Activated CD4-positive, alpha-beta T cell treated with anti-CD3 and anti-CD28 coated beads for 36 hours (primary cell): ENCODE results near the gene SUPT3H. TPM values are rescaled to one million over a fixed set of nuclear protein-coding genes. Genes with fewer than 3 reads are reported as not detected.

ENCODE experiments used
- ATAC-seq: fragments of 200-7000 bp; cut with Tn5 transposase; one replicate; pipeline ENCODE4 v1.10.0; 2021; ENCODE audit warnings: mild to moderate bottlenecking, moderate library complexity
- CTCF ChIA-PET: fragments of 350-600 bp; sonication (Branson Sonifier 250); formaldehyde crosslinking; loops from one replicate; lab custom pipeline; 2021; ENCODE audit warnings: antibody characterized with exemption; lab: Charles Lee
- POLR2A ChIA-PET: fragments of 350-600 bp; sonication (Branson Sonifier 250); formaldehyde crosslinking; loops from one replicate; lab custom pipeline; 2021; ENCODE audit warnings: antibody characterized with exemption, inconsistent platforms; lab: Charles Lee
- DNase-seq: peaks from one replicate; pipeline ENCODE4 v3.0.0-alpha.2; 2020
- H3K27ac Mint-ChIP-seq: one replicate; pipeline ENCODE4 v1.8.0; 2021; ENCODE audit warnings: mixed read lengths
- H3K27me3 Mint-ChIP-seq: one replicate; pipeline ENCODE4 v1.8.0; 2021; ENCODE audit warnings: mixed read lengths
- H3K36me3 Mint-ChIP-seq: one replicate; pipeline ENCODE4 v1.8.0; 2021; ENCODE audit warnings: low read depth, mixed read lengths
- H3K4me1 Mint-ChIP-seq: one replicate; pipeline ENCODE4 v1.8.0; 2021; ENCODE audit warnings: mixed read lengths
- H3K4me3 Mint-ChIP-seq: one replicate; pipeline ENCODE4 v1.8.0; 2021; ENCODE audit warnings: mild to moderate bottlenecking, moderate library complexity, mixed read lengths
- H3K9me3 Mint-ChIP-seq: one replicate; pipeline ENCODE4 v1.8.0; 2021; ENCODE audit warnings: low read depth, mixed read lengths
- intact Hi-C, 2 experiments: fragments of 100-400 bp; cut with DNase I in 1 of 2; cut with micrococcal nuclease in 1 of 2; formaldehyde crosslinking; loops; one replicate each; pipeline versions ENCODE4 v1.14.2 to v1.15.1; 2022 to 2024; cut with DNase I, micrococcal nuclease
- total RNA-seq, 2 experiments: library from RNA; stranded (reverse); gene quantifications; one replicate each; pipeline ENCODE4 v1.2.3, GENCODE V29; 2021

Gene SUPT3H
- total RNA-seq, 2 experiments from 2014 or later: 15.5 TPM

GRCh38 chr6:44969446-44970185 lies 408.1 kb downstream of the SUPT3H start:
- H3K4me1 Mint-ChIP-seq: peaks cover 21% of the 10 kb centered on the region
- ATAC-seq (no peak), DNase-seq (no peak)
- no peak overlapping the region for H3K4me3 Mint-ChIP-seq
- intact Hi-C loops: no loop called here
- H3K27me3 Mint-ChIP-seq: no peaks in the 10 kb centered on the region
- POLR2A ChIA-PET: interaction anchor here (1.0 kb wide), 1 partner anchor 408 kb away, joined by 3 read pairs; the partner anchor contains the start of gene SUPT3H
- peaks cover 13% of the 10 kb centered on the region for H3K36me3 Mint-ChIP-seq
- peaks cover 17% of the 10 kb centered on the region for H3K9me3 Mint-ChIP-seq
- CTCF ChIA-PET: no interaction called here
- H3K27ac Mint-ChIP-seq: no peak overlapping the region

GRCh38 chr6:44967481-44967880 lies 410.3 kb downstream of the SUPT3H start:
- intact Hi-C loops: no loop called here
- ChIA-PET POLR2A (no interaction called here), CTCF (no interaction called here)
- Mint-ChIP-seq H3K27me3 (no peaks in the 10 kb centered on the region), H3K36me3 (peaks cover 2% of the 10 kb centered on the region), H3K4me3 (no peak overlapping the region), H3K27ac (no peak overlapping the region), H3K4me1 (peaks cover 15% of the 10 kb centered on the region), H3K9me3 (peaks cover 2% of the 10 kb centered on the region)
- DNase-seq (no peak), ATAC-seq (no peak)

DNA sequence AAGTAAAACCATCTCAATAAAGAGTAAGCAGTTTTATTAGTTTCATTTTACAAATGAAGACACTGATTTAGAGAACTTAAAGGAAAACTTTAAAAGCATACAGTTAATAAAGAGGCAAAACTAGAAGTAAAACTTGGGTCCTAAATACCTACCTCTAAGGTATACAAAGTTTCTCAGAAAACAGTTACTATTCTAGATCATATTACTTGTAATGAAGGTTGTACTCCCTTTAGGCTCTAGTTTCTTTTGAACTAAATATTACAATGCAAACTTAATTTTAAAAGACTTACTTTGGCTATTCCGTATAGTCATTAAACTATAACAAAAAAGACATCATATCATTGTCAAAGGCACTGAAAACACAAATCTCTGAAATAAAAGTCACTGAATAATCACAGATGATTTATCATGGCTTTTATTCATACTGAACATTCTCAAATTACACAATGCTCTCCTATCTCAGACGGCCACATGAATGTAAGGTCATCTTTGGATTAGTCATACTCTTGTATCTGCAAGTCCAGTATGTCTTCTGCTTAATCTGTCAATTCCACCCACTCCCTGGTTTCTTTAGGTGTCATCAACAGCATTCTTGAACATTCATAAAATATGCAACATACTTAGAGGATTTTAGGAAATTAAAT lies 411.2 kb downstream of the SUPT3H start:
- H3K4me3 Mint-ChIP-seq: no peak overlapping the region
- H3K27ac Mint-ChIP-seq: no peak overlapping the region
- intact Hi-C loops: no loop called here
- H3K9me3 Mint-ChIP-seq: no peaks in the 10 kb centered on the region
- DNase-seq (no peak), ATAC-seq (no peak)
- no peaks in the 10 kb centered on the region for H3K27me3 Mint-ChIP-seq
- peaks cover 23% of the 10 kb centered on the region for H3K4me1 Mint-ChIP-seq
- ChIA-PET POLR2A (no interaction called here), CTCF (no interaction called here)
- no peaks in the 10 kb centered on the region for H3K36me3 Mint-ChIP-seq

DNA sequence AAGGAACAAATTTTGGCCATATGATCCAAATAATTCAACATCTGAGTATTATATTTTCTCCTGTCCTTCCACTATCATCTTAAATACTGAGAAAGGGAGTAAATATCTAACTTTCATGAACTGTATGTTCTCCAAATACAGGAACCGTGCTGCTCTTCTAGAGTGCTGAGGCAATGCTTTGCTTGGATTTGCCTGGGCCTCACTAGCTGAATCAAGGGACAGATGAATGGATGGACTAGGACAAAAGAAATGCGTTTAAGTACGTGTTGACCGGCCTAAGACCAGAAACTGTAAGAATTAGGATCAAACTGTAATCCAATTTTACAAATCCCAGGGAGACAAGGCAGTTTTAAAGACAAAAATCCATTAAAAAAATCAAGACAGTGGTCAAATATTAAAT lies 412.0 kb downstream of the SUPT3H start:
- ChIA-PET POLR2A (no interaction called here), CTCF (no interaction called here)
- ATAC-seq (no peak), DNase-seq (no peak)
- H3K9me3 Mint-ChIP-seq: no peaks in the 10 kb centered on the region
- intact Hi-C loops: no loop called here
- H3K27ac Mint-ChIP-seq: no peak overlapping the region
- no peaks in the 10 kb centered on the region for H3K36me3 Mint-ChIP-seq
- no peak overlapping the region for H3K4me3 Mint-ChIP-seq
- peaks cover 26% of the 10 kb centered on the region for H3K4me1 Mint-ChIP-seq
- H3K27me3 Mint-ChIP-seq: no peaks in the 10 kb centered on the region

DNA sequence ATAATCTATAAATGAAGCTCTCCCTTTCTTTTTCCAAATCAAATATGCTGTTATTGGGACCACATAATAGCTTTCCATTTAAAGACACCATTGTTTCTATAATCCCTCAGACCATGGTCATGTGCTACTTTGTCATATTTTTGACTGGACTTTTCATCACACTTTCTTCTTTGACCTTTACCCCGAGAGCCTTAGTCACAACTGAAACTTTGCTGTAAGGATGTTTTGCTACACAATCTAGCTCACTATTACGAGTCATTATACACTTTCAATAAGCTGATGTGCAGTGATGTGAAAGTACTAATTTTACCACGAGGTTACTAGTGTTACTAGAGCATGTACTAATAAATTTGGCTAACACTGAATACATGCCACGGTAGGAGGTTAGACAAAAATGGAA lies 416.8 kb downstream of the SUPT3H start:
- DNase-seq: no peak
- H3K4me1 Mint-ChIP-seq: peaks cover 18% of the 10 kb centered on the region
- H3K27me3 Mint-ChIP-seq: no peaks in the 10 kb centered on the region
- no peaks in the 10 kb centered on the region for H3K36me3 Mint-ChIP-seq
- ATAC-seq: peak; percentile 91
- CTCF ChIA-PET: interaction anchor here (0.6 kb wide), 1 partner anchor 10 kb away, joined by 3 read pairs; no protein-coding TSS in a partner anchor
- H3K4me3 Mint-ChIP-seq: no peak overlapping the region
- H3K27ac Mint-ChIP-seq: no peak overlapping the region
- intact Hi-C loops: loop anchor here in 1 of 2 experiments (2.0 kb wide), 1 partner anchor 24 kb away; no protein-coding TSS in a partner anchor
- POLR2A ChIA-PET: interaction anchor here (0.7 kb wide), 2 partner anchors 155 to 318 kb away, joined by 3 to 4 read pairs; no protein-coding TSS in a partner anchor
- no peaks in the 10 kb centered on the region for H3K9me3 Mint-ChIP-seq

GRCh38 chr6:44959651-44960050 lies 418.1 kb downstream of the SUPT3H start:
- intact Hi-C loops: loop anchor here in 1 of 2 experiments (2.0 kb wide), 1 partner anchor 23 kb away; no protein-coding TSS in a partner anchor
- CTCF ChIA-PET: no interaction called here

GRCh38 chr6:44957156-44957555 lies 420.6 kb downstream of the SUPT3H start:
- Mint-ChIP-seq H3K4me1 (peaks cover 15% of the 10 kb centered on the region), H3K27me3 (no peaks in the 10 kb centered on the region), H3K27ac (no peak overlapping the region), H3K36me3 (peaks cover 9% of the 10 kb centered on the region), H3K4me3 (no peak overlapping the region), H3K9me3 (no peaks in the 10 kb centered on the region)
- POLR2A ChIA-PET: interaction anchor here (0.6 kb wide), 1 partner anchor 19 kb away, joined by 6 read pairs; no protein-coding TSS in a partner anchor
- DNase-seq (no peak), ATAC-seq (no peak)
- intact Hi-C loops: no loop called here
- CTCF ChIA-PET: no interaction called here

More at GRCh38 chr6:44959651-44960050, 418.1 kb downstream of the SUPT3H start:
- ATAC-seq (no peak), DNase-seq (no peak)
- POLR2A ChIA-PET: no interaction called here
- H3K27me3 Mint-ChIP-seq: no peaks in the 10 kb centered on the region
- no peaks in the 10 kb centered on the region for H3K9me3 Mint-ChIP-seq
- no peaks in the 10 kb centered on the region for H3K36me3 Mint-ChIP-seq
- H3K27ac Mint-ChIP-seq: no peak overlapping the region
- H3K4me1 Mint-ChIP-seq: peaks cover 18% of the 10 kb centered on the region
- H3K4me3 Mint-ChIP-seq: no peak overlapping the region

GRCh38 chr6:44956396-44956795 lies 421.3 kb downstream of the SUPT3H start:
- Mint-ChIP-seq H3K4me3 (no peak overlapping the region), H3K9me3 (no peaks in the 10 kb centered on the region), H3K4me1 (peaks cover 11% of the 10 kb centered on the region), H3K27ac (no peak overlapping the region), H3K27me3 (no peaks in the 10 kb centered on the region), H3K36me3 (peaks cover 11% of the 10 kb centered on the region)
- no peak for ATAC-seq
- intact Hi-C loops: no loop called here
- CTCF ChIA-PET: no interaction called here
- POLR2A ChIA-PET: no interaction called here
- no peak for DNase-seq

DNA sequence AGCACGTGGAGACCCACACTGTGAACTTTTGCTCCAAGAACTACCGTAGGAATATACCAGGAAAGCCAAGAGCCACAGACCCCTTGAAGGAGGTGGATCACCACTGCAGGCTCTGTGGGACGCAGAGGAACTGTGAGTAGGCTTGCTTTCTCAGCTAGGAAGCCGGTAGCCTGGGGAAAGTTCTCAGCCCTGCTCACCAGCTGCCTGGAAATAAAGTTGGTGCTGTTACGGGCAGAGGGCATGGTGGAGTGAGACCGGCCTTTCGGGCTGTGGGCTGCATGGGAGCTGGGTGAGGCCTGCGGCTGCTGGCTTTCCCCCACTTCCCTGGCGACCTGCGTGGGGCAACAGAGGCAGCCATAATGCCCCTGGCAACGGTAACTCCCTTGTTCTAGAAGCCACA lies 422.6 kb downstream of the SUPT3H start:
- Mint-ChIP-seq H3K9me3 (peaks cover 4% of the 10 kb centered on the region), H3K36me3 (peaks cover 15% of the 10 kb centered on the region), H3K4me3 (no peak overlapping the region), H3K27ac (no peak overlapping the region), H3K4me1 (peaks cover 11% of the 10 kb centered on the region), H3K27me3 (no peaks in the 10 kb centered on the region)
- ChIA-PET CTCF (interaction anchor here (0.6 kb wide), 1 partner anchor 1652 kb away, joined by 4 read pairs; no protein-coding TSS in a partner anchor), POLR2A (no interaction called here)
- intact Hi-C loops: no loop called here
- no peak for DNase-seq
- no peak for ATAC-seq

DNA sequence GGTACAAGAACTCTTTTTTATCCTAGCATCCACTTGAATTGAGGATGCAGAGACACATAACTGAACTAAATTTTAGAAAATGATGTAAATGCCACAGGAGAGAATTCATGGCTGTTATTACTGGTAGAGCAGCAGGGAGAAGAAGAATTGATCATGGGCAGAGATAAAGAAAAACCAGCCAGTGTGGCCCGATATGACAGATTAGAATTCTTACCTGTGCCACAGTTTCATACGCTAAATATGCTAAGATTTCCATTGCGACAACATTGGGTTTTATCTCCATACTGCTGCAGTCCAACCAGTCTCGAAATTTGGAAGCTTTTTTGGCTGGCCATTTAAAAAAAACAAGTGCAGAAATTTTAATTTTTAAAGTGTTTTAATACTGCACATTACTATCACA lies 423.5 kb downstream of the SUPT3H start:
- no peak overlapping the region for H3K4me3 Mint-ChIP-seq
- intact Hi-C loops: no loop called here
- no peak for DNase-seq
- H3K27me3 Mint-ChIP-seq: no peaks in the 10 kb centered on the region
- no peak overlapping the region for H3K27ac Mint-ChIP-seq
- ATAC-seq: no peak
- H3K36me3 Mint-ChIP-seq: peaks cover 23% of the 10 kb centered on the region
- H3K9me3 Mint-ChIP-seq: peaks cover 10% of the 10 kb centered on the region
- ChIA-PET POLR2A (no interaction called here), CTCF (interaction anchor here (0.6 kb wide), 1 partner anchor 1653 kb away, joined by 4 read pairs; no protein-coding TSS in a partner anchor)
- peaks cover 11% of the 10 kb centered on the region for H3K4me1 Mint-ChIP-seq

DNA sequence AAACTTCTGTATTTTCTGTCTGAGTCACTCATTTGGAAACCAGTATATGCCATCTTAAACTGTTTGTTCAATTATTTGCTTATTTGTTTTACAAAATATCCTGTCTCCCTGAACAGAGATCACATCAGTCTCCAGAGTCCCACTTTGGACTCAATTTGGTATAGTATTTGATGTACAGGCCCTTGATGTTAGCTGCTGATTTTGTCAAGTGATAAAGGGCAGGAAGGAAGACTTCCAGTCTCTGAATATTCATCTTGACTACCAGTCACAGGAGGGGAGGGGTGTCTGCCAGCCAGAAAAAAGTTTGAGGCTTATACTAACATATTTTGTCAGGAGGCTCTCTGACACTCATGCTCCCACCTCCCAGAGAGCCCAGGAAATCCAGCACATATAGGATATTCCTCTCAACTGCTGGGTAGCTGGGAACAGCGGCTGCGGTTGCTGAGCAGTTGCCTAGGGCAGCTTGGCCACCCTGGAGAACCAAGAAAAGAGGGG lies 426.4 kb downstream of the SUPT3H start:
- no peak for ATAC-seq
- CTCF ChIA-PET: interaction anchor here (0.7 kb wide), 1 partner anchor 9 kb away, joined by 3 read pairs; no protein-coding TSS in a partner anchor

More for the DNA sequence above, 426.4 kb downstream of the SUPT3H start:
- peaks cover 11% of the 10 kb centered on the region for H3K4me1 Mint-ChIP-seq
- H3K27ac Mint-ChIP-seq: no peak overlapping the region
- intact Hi-C loops: no loop called here
- H3K36me3 Mint-ChIP-seq: peaks cover 41% of the 10 kb centered on the region
- no peak for DNase-seq
- H3K4me3 Mint-ChIP-seq: no peak overlapping the region
- POLR2A ChIA-PET: no interaction called here
- peaks cover 17% of the 10 kb centered on the region for H3K9me3 Mint-ChIP-seq
- no peaks in the 10 kb centered on the region for H3K27me3 Mint-ChIP-seq
